H1 (cell line): Measurements from ENCODE around the gene UBR3. TPM values are rescaled to one million over a fixed set of nuclear protein-coding genes. Genes with fewer than 3 reads are reported as not detected.
"Not testable (repeated sequence)": the region's sequence is repeated elsewhere in the genome, so short reads cannot be mapped to it uniquely, and the experiment has no call there.

Experiments used
- CTCF ChIA-PET: fragments of 300-600 bp; sonication (Branson Sonifier 250); formaldehyde crosslinking; loops from one replicate; lab custom pipeline; 2021; ENCODE audit not compliant: partially characterized antibody; lab: Charles Lee
- POLR2A ChIA-PET: fragments of 300-600 bp; sonication (Branson Sonifier 250); formaldehyde crosslinking; loops from one replicate; lab custom pipeline; 2021; ENCODE audit warnings: inconsistent platforms; ENCODE audit not compliant: partially characterized antibody; lab: Charles Lee
- DNase-seq, 2 experiments: peaks; one replicate each; pipeline versions ENCODE4 v3.0.0 to v3.0.0-alpha.2; 2010 to 2022; ENCODE audit warnings: low spot score in 2 of 2, low read depth in 1 of 2, mixed read lengths in 1 of 2
- FAIRE-seq: peaks from 2 replicates; lab custom pipeline; 2011; peaks lifted over from hg19 to GRCh38; lab: Jason Lieb, UNC
- H2AFZ ChIP-seq: 2 replicates; pipeline ENCODE4 v1.8.1; 2012; ENCODE audit warnings: low read length, inconsistent platforms
- H2AK5ac ChIP-seq: 2 replicates; pipeline ENCODE4 v1.6.1; 2013; ENCODE audit warnings: low read depth, low read length
- H2BK120ac ChIP-seq: replicated peaks from 2 replicates; pipeline ENCODE3; 2013; ENCODE audit warnings: low read depth, low read length, inconsistent platforms
- H2BK12ac ChIP-seq: 2 replicates; pipeline ENCODE4 v1.6.1; 2013; ENCODE audit warnings: low read depth, low read length
- H2BK15ac ChIP-seq: 2 replicates; pipeline ENCODE4 v1.6.1; 2013; ENCODE audit warnings: low read length
- H2BK20ac ChIP-seq: 2 replicates; pipeline ENCODE4 v1.6.1; 2013; ENCODE audit warnings: low read length
- H2BK5ac ChIP-seq: 2 replicates; pipeline ENCODE4 v1.6.1; 2013; ENCODE audit warnings: low read depth, low read length
- H3K14ac ChIP-seq: 2 replicates; pipeline ENCODE4 v1.6.1; 2013; ENCODE audit warnings: inconsistent platforms; ENCODE audit not compliant: insufficient read length
- H3K18ac ChIP-seq: 2 replicates; pipeline ENCODE4 v1.6.1; 2013; ENCODE audit warnings: low read length; ENCODE audit errors: extremely low read depth
- H3K23ac ChIP-seq: 2 replicates; pipeline ENCODE4 v1.6.1; 2013; ENCODE audit warnings: inconsistent platforms; ENCODE audit not compliant: insufficient read length
- H3K23me2 ChIP-seq: 2 replicates; pipeline ENCODE4 v1.6.1; 2013; ENCODE audit warnings: low read depth, low read length
- H3K27ac ChIP-seq: 2 replicates; pipeline ENCODE4 v1.6.1; 2011; ENCODE audit warnings: low read depth, low read length, inconsistent platforms
- H3K27me3 ChIP-seq, 4 experiments: replicated peaks in 1 of 4; 1 replicate in 1 of 4; 2 replicates in 3 of 4; pipeline versions ENCODE4 v1.6.1 to v1.8.1; 2011 to 2013; ENCODE audit warnings: low read length in 3 of 4, mild to moderate bottlenecking in 3 of 4, inconsistent platforms in 2 of 4, mixed read lengths in 2 of 4, moderate library complexity in 1 of 4; ENCODE audit not compliant: control insufficient read depth in 3 of 4, insufficient read depth in 3 of 4; ENCODE audit errors: extremely low read depth in 1 of 4
- H3K36me3 ChIP-seq, 4 experiments: 2 replicates each; pipeline versions ENCODE4 v1.6.1 to v1.8.1; 2011 to 2013; ENCODE audit warnings: mild to moderate bottlenecking in 4 of 4, low read length in 3 of 4, moderate library complexity in 2 of 4, control low read depth in 1 of 4, inconsistent platforms in 1 of 4; ENCODE audit not compliant: insufficient read depth in 4 of 4, control insufficient read depth in 2 of 4
- H3K4ac ChIP-seq: replicated peaks from 2 replicates; pipeline ENCODE3; 2013; ENCODE audit warnings: low read length, low read depth, mixed read lengths, inconsistent platforms; ENCODE audit not compliant: insufficient read length
- H3K4me1 ChIP-seq, 4 experiments: replicated peaks in 1 of 4; 1 replicate in 1 of 4; 2 replicates in 3 of 4; pipeline versions ENCODE4 v1.6.1 to v1.8.1; 2011 to 2013; ENCODE audit warnings: low read length in 3 of 4, inconsistent platforms in 2 of 4, mixed read lengths in 1 of 4; ENCODE audit not compliant: insufficient read depth in 4 of 4, control insufficient read depth in 3 of 4
- H3K4me2 ChIP-seq, 2 experiments: 2 replicates each; pipeline versions ENCODE4 v1.6.1 to v1.8.1; 2011 to 2013; ENCODE audit warnings: low read depth in 2 of 2, low read length in 2 of 2, control low read depth in 1 of 2, inconsistent platforms in 1 of 2, mild to moderate bottlenecking in 1 of 2; ENCODE audit not compliant: insufficient read depth in 1 of 2
- H3K4me3 ChIP-seq, 4 experiments: fragments of 200-600, 300-600 bp in 1 of 4; sonication (generic), shearing (Covaris generic), sonication (Bioruptor Twin) in 1 of 4; 2 replicates each; pipeline versions ENCODE4 v1.5.1 to v1.8.1; 2011 to 2016; ENCODE audit warnings: low read length in 4 of 4, low read depth in 3 of 4, control low read depth in 2 of 4, inconsistent platforms in 2 of 4, mild to moderate bottlenecking in 2 of 4, mixed read lengths in 1 of 4, moderate library complexity in 1 of 4; ENCODE audit not compliant: insufficient read depth in 2 of 4; ENCODE audit errors: extremely low read depth in 1 of 4
- H3K56ac ChIP-seq: replicated peaks from 2 replicates; pipeline ENCODE3; 2013; ENCODE audit warnings: low read depth, mild to moderate bottlenecking, mixed read lengths, low read length, inconsistent platforms; ENCODE audit not compliant: insufficient read length
- H3K79me1 ChIP-seq: 2 replicates; pipeline ENCODE4 v1.6.1; 2013; ENCODE audit warnings: low read depth, low read length, control low read depth
- H3K79me2 ChIP-seq, 2 experiments: 2 replicates each; pipeline versions ENCODE4 v1.6.1 to v1.8.1; 2012 to 2013; ENCODE audit warnings: low read length in 2 of 2, mild to moderate bottlenecking in 2 of 2, inconsistent platforms in 1 of 2; ENCODE audit not compliant: insufficient read depth in 2 of 2, control insufficient read depth in 1 of 2
- H3K9ac ChIP-seq, 4 experiments: replicated peaks in 1 of 4; 1 replicate in 1 of 4; 2 replicates in 3 of 4; pipeline versions ENCODE4 v1.6.1 to v1.8.1; 2011 to 2013; ENCODE audit warnings: low read depth in 3 of 4, low read length in 3 of 4, control low read depth in 2 of 4, mild to moderate bottlenecking in 2 of 4, moderate library complexity in 2 of 4, inconsistent platforms in 1 of 4; ENCODE audit errors: extremely low read depth in 1 of 4
- H3K9me3 ChIP-seq, 2 experiments: 2 replicates each; pipeline versions ENCODE4 v1.6.1 to v1.8.1; 2012 to 2013; ENCODE audit warnings: mild to moderate bottlenecking in 2 of 2, moderate library complexity in 2 of 2, control low read depth in 1 of 2, inconsistent platforms in 1 of 2, low read depth in 1 of 2, low read length in 1 of 2, mixed read lengths in 1 of 2; ENCODE audit not compliant: insufficient read depth in 2 of 2
- H4K20me1 ChIP-seq, 2 experiments: replicated peaks in 1 of 2; 2 replicates each; pipeline versions ENCODE3 to v1.8.1; 2011 to 2013; ENCODE audit warnings: inconsistent platforms in 2 of 2, low read length in 2 of 2, mild to moderate bottlenecking in 1 of 2; ENCODE audit not compliant: insufficient read depth in 2 of 2, control insufficient read depth in 1 of 2
- H4K5ac ChIP-seq: 2 replicates; pipeline ENCODE4 v1.6.1; 2013; ENCODE audit warnings: low read length, low read depth, mixed read lengths, inconsistent platforms; ENCODE audit not compliant: insufficient read length
- H4K8ac ChIP-seq: 2 replicates; pipeline ENCODE4 v1.8.0; 2013; ENCODE audit warnings: mild to moderate bottlenecking, moderate library complexity, low read length, inconsistent platforms; ENCODE audit not compliant: insufficient read depth; ENCODE audit errors: extremely low read depth
- H4K91ac ChIP-seq: replicated peaks from 2 replicates; pipeline ENCODE3; 2013; ENCODE audit warnings: low read length, mixed read lengths, inconsistent platforms; ENCODE audit not compliant: insufficient read length
- WGBS, 2 experiments: shearing (Covaris generic) in 1 of 2; methylation state at CpG; one replicate each; pipeline versions ENCODE4 v1.1.6 to v1.1.7; 2013 to 2015; ENCODE audit warnings: low lambda C conversion rate in 2 of 2, mixed read lengths in 2 of 2, inconsistent platforms in 1 of 2, low coverage in 1 of 2, missing lambda C conversion rate in 1 of 2; ENCODE audit not compliant: insufficient replicate concordance in 2 of 2, insufficient coverage in 1 of 2, insufficient read length in 1 of 2; ENCODE audit errors: extremely low coverage in 1 of 2, missing lambda C conversion rate in 1 of 2; 5-methylcytosine and 5-hydroxymethylcytosine counted together
- polyA plus RNA-seq, 7 experiments: library from polyadenylated mRNA; depleted of rRNA in 3 of 7; stranded (reverse) in 5 of 7; unstranded in 2 of 7; fragments of >200 nt in 5 of 7; fragments of 200-250 nt in 2 of 7; gene quantifications; 1 replicate in 5 of 7; 2 replicates in 1 of 7; 4 replicates in 1 of 7; pipeline versions ENCODE4 v1.2.1 to v1.2.3, GENCODE V29; 2011 to 2013; ENCODE audit warnings: missing spikeins in 2 of 7, mixed read lengths in 2 of 7
- total RNA-seq: library from RNA; stranded (reverse); fragmentation: NEBNext Ultra II Directional; extraction: Animal tissue kit (Norgen Biotek cat#: 25700); gene quantifications from 2 replicates; pipeline ENCODE4 v1.2.1, GENCODE V29; 2021

The UBR3 gene
- total and polyA plus RNA-seq, 2 of the 8 experiments (the other 6 are each of a cell fraction or from before 2014, with no cell fraction given): 3.7 to 17.7 TPM

GRCh38 chr2:170119326-170119725 lies 292.1 kb downstream of the UBR3 start:
- H3K9ac ChIP-seq, H3K23ac ChIP-seq, H4K20me1 ChIP-seq, FAIRE-seq, H3K27me3 ChIP-seq, H3K79me2 ChIP-seq, H3K4me3 ChIP-seq, POLR2A ChIA-PET, H3K23me2 ChIP-seq, H2BK12ac ChIP-seq, DNase-seq, H3K79me1 ChIP-seq, H3K56ac ChIP-seq, H4K8ac ChIP-seq, H2BK20ac ChIP-seq, H3K4ac ChIP-seq, H3K36me3 ChIP-seq, H3K27ac ChIP-seq, H2AK5ac ChIP-seq, H3K4me1 ChIP-seq, H3K4me2 ChIP-seq, H2AFZ ChIP-seq, H2BK5ac ChIP-seq, H3K18ac ChIP-seq, H3K14ac ChIP-seq, H2BK120ac ChIP-seq, H2BK15ac ChIP-seq, H4K91ac ChIP-seq, H4K5ac ChIP-seq: not testable (repeated sequence)
- CTCF ChIA-PET: interaction anchor here (0.7 to 0.8 kb wide), 2 partner anchors 27 to 207 kb away, joined by 3 read pairs; no protein-coding TSS in a partner anchor
- WGBS, 2 experiments: 95% methylated on average over 4 of the region's 4 CpGs; no CpG with 5 or more reads in 1 of the 2 experiments
- H3K9me3 ChIP-seq: peaks cover 7 to 29% of the 10 kb centered on the region in 2 experiments; a peak in 3 of 4 replicates
